WERI-Rb-1 (cell line): ENCODE data around the gene ABCG4.

Experiments used
- DNase-seq: peaks from one replicate; pipeline ENCODE4 v3.0.0-alpha.2; 2020
- H3K27ac ChIP-seq: fragments of 250-450 bp; sonication (Bioruptor Pico); 2 replicates; pipeline ENCODE4 v1.5.1; 2020; ENCODE audit warnings: mild to moderate bottlenecking, moderate library complexity
- H3K27me3 ChIP-seq: fragments of 250-450 bp; sonication (Bioruptor Pico); 2 replicates; pipeline ENCODE4 v1.5.1; 2021; ENCODE audit warnings: mild to moderate bottlenecking, low read depth, moderate library complexity; ENCODE audit not compliant: insufficient read depth, severe bottlenecking
- H3K36me3 ChIP-seq: fragments of 250-450 bp; sonication (Bioruptor Pico); 2 replicates; pipeline ENCODE4 v1.5.1; 2020; ENCODE audit warnings: mild to moderate bottlenecking, moderate library complexity
- H3K4me3 ChIP-seq: 2 replicates; pipeline ENCODE4 v1.5.1; 2011; ENCODE audit warnings: low read depth, mild to moderate bottlenecking, control low read depth, low read length
- H3K9me3 ChIP-seq: fragments of 250-450 bp; sonication (Bioruptor Pico); 2 replicates; pipeline ENCODE4 v1.5.1; 2021; ENCODE audit warnings: mild to moderate bottlenecking, moderate library complexity; ENCODE audit not compliant: severe bottlenecking
- CTCF ChIP-seq: IDR thresholded peaks from 2 replicates; pipeline ENCODE4 v1.5.1; 2011; ENCODE audit warnings: low read depth, mild to moderate bottlenecking, control low read depth, inconsistent platforms, low read length

The ABCG4 gene

GRCh38 chr11:119118227-119118626 is 30.6 kb upstream of the ABCG4 start:
- no peak overlapping the region for H3K4me3 ChIP-seq
- no peaks in the 10 kb centered on the region for H3K9me3 ChIP-seq
- DNase-seq: no peak
- no peaks in the 10 kb centered on the region for H3K27me3 ChIP-seq
- H3K36me3 ChIP-seq: peaks cover 18% of the 10 kb centered on the region
- H3K27ac ChIP-seq: no peak overlapping the region
- no peak for TF ChIP-seq CTCF

- H3K4me3 ChIP-seq: no peak overlapping the region
- H3K27me3 ChIP-seq: no peaks in the 10 kb centered on the region
- TF ChIP-seq CTCF: no peak
- H3K9me3 ChIP-seq: no peaks in the 10 kb centered on the region
- H3K36me3 ChIP-seq: peaks cover 21% of the 10 kb centered on the region
- H3K27ac ChIP-seq: no peak overlapping the region
- DNase-seq: no peak
Measured at GRCh38 chr11:119118946-119119345, 29.9 kb upstream of the ABCG4 start.

GRCh38 chr11:119120639-119121007 is 28.2 kb upstream of the ABCG4 start:
- DNase-seq: peak; percentile 52

GRCh38 chr11:119121008-119121810 is 27.6 kb upstream of the ABCG4 start, which contains the start of gene HINFP:
Gene HINFP (plus strand): TSS chr11:119121580. CDS start chr11:119126945, 5,365 bp downstream.
- Histone ChIP-seq H3K9me3 (no peaks in the 10 kb centered on the region), H3K27ac (peak within 1 kb of the TSS; percentile 94), H3K27me3 (no peaks in the 10 kb centered on the region), H3K4me3 (peak within 1 kb of the TSS; percentile 90), H3K36me3 (peaks cover 20% of the 10 kb centered on the region)
- no peak for TF ChIP-seq CTCF
- peak; percentile 100 for DNase-seq

More at GRCh38 chr11:119120639-119121007, 28.2 kb upstream of the ABCG4 start:
- H3K27ac ChIP-seq: peak overlapping the region; percentile 94
- no peaks in the 10 kb centered on the region for H3K27me3 ChIP-seq
- peaks cover 21% of the 10 kb centered on the region for H3K36me3 ChIP-seq
- no peaks in the 10 kb centered on the region for H3K9me3 ChIP-seq
- no peak for TF ChIP-seq CTCF
- H3K4me3 ChIP-seq: peak overlapping the region; percentile 42

- Histone ChIP-seq H3K9me3 (no peaks in the 10 kb centered on the region), H3K27me3 (no peaks in the 10 kb centered on the region), H3K36me3 (peaks cover 19% of the 10 kb centered on the region), H3K4me3 (peak overlapping the region; percentile 90), H3K27ac (peak overlapping the region; percentile 91)
- no peak for TF ChIP-seq CTCF
- no peak for DNase-seq
Measured at GRCh38 chr11:119121811-119122124, 27.1 kb upstream of the ABCG4 start.

- H3K27ac ChIP-seq: no peak overlapping the region
- no peaks in the 10 kb centered on the region for H3K27me3 ChIP-seq
- H3K4me3 ChIP-seq: no peak overlapping the region
- peaks cover 40% of the 10 kb centered on the region for H3K36me3 ChIP-seq
- DNase-seq: no peak
- no peaks in the 10 kb centered on the region for H3K9me3 ChIP-seq
- no peak for TF ChIP-seq CTCF
Measured at GRCh38 chr11:119125821-119126220, 23.0 kb upstream of the ABCG4 start.
